H1 (cell line): ENCODE measurements around the gene RBMS1. TPM values are rescaled to one million over a fixed set of nuclear protein-coding genes. Genes with fewer than 3 reads are reported as not detected.

Experiments
- FOSL1 ChIP-seq: IDR thresholded peaks from 2 replicates; pipeline ENCODE4 v1.6.1; 2011; ENCODE audit warnings: mild to moderate bottlenecking, low read depth, low read length, moderate library complexity; ENCODE audit not compliant: insufficient read depth
- GABPA ChIP-seq: IDR thresholded peaks from 2 replicates; pipeline ENCODE4 v1.6.1; 2011; ENCODE audit warnings: mild to moderate bottlenecking, low read length, moderate library complexity, borderline replicate concordance; ENCODE audit not compliant: insufficient read depth
- JUN ChIP-seq: IDR thresholded peaks from 2 replicates; pipeline ENCODE4 v1.6.1; 2011; ENCODE audit warnings: low read depth, mild to moderate bottlenecking, improper control_type of control experiment, low read length
- KDM4A ChIP-seq: IDR thresholded peaks from one replicate; pipeline ENCODE4 v1.7.1; 2012; ENCODE audit warnings: low read depth, mild to moderate bottlenecking, moderate library complexity, low read length, inconsistent platforms; ENCODE audit not compliant: severe bottlenecking
- NANOG ChIP-seq: IDR thresholded peaks from 2 replicates; pipeline ENCODE4 v1.6.1; 2011; ENCODE audit warnings: low read length, low read depth, mild to moderate bottlenecking, inconsistent platforms; ENCODE audit not compliant: insufficient read depth, poor library complexity, severe bottlenecking
- POU5F1 ChIP-seq: IDR thresholded peaks from 2 replicates; pipeline ENCODE4 v1.6.1; 2011; ENCODE audit warnings: low read depth, mild to moderate bottlenecking, low read length, moderate library complexity
- RAD21 ChIP-seq, 2 experiments: IDR thresholded peaks in 1 of 2; conservative IDR thresholded peaks in 1 of 2; 2 replicates each; pipeline ENCODE4 v1.6.1; 2011; ENCODE audit warnings: low read depth in 2 of 2, low read length in 2 of 2, improper control_type of control experiment in 1 of 2, inconsistent platforms in 1 of 2, mild to moderate bottlenecking in 1 of 2, moderate library complexity in 1 of 2
- SIRT6 ChIP-seq: IDR thresholded peaks from one replicate; pipeline ENCODE4 v1.7.1; 2012; ENCODE audit warnings: low read length, inconsistent platforms
- SIX5 ChIP-seq: IDR thresholded peaks from 2 replicates; pipeline ENCODE4 v1.6.1; 2011; ENCODE audit warnings: mild to moderate bottlenecking, low read depth, low read length
- polyA plus RNA-seq, 7 experiments: library from polyadenylated mRNA; depleted of rRNA in 3 of 7; stranded (reverse) in 5 of 7; unstranded in 2 of 7; fragments of >200 nt in 5 of 7; fragments of 200-250 nt in 2 of 7; gene quantifications; 1 replicate in 5 of 7; 2 replicates in 1 of 7; 4 replicates in 1 of 7; pipeline versions ENCODE4 v1.2.1 to v1.2.3, GENCODE V29; 2011 to 2013; ENCODE audit warnings: missing spikeins in 2 of 7, mixed read lengths in 2 of 7
- total RNA-seq: library from RNA; stranded (reverse); fragmentation: NEBNext Ultra II Directional; extraction: Animal tissue kit (Norgen Biotek cat#: 25700); gene quantifications from 2 replicates; pipeline ENCODE4 v1.2.1, GENCODE V29; 2021

The RBMS1 gene
- total and polyA plus RNA-seq, 2 of the 8 experiments (the other 6 are each of a cell fraction or from before 2014, with no cell fraction given): 53.7 to 60.0 TPM

DNA sequence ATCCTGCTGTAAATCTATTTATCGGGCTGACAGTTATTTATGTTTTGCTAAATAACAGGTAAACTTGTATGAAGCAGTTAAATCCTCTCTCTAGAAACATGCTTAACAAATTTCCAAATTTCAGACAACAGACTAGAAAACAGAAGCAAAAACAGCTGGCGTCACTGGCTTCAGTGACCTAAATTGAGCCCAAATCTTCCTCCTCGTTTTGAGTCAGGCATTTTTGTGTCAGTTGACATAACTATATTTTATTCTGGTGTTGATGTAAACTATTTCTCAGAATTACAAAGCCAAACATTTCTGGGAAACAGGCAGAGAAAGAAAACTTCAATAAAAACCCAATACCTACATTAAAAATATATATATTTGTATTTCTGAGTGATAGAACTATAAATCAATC lies 21.7 kb downstream of the RBMS1 start (continued):
- no peak for TF ChIP-seq GABPA
- no peak for TF ChIP-seq FOSL1
- TF ChIP-seq KDM4A: no peak
- TF ChIP-seq SIRT6: no peak
- no peak for TF ChIP-seq POU5F1
- TF ChIP-seq RAD21 (IDR thresholded peaks at IDR 0.05 in 1 of 2, conservative IDR thresholded peaks at IDR 0.05 in 1 of 2; ENCODE audit: low read depth in 2 of 2, low read length in 2 of 2): no peak
- no peak for TF ChIP-seq SIX5
- no peak for TF ChIP-seq JUN
- no peak for TF ChIP-seq NANOG
